Caco-2 (cell line): ENCODE data around the gene TMEM121B. TPM values are rescaled to one million over a fixed set of nuclear protein-coding genes. Genes with fewer than 3 reads are reported as not detected.

Source experiments
- BruUV-seq: library from RNA; stranded (reverse); fragments of 400-500 nt; replicated peaks from 2 replicates; lab custom pipeline; 2021; lab: Mats Ljungman, UMichigan
- CTCF ChIA-PET: fragments of 300-600 bp; sonication (Branson Sonifier 250); formaldehyde crosslinking; loops from one replicate; lab custom pipeline; 2022; ENCODE audit warnings: antibody characterized with exemption; lab: Charles Lee
- POLR2A ChIA-PET: fragments of 300-600 bp; sonication (Branson Sonifier 250); formaldehyde crosslinking; loops from one replicate; lab custom pipeline; 2022; ENCODE audit warnings: antibody characterized with exemption; lab: Charles Lee
- DNase-seq, 2 experiments: peaks; one replicate each; pipeline versions ENCODE4 v3.0.0 to v3.0.0-alpha.2; 2020 to 2022
- H3K27me3 ChIP-seq: replicated peaks from 2 replicates; pipeline ENCODE4 v1.6.0; 2011; ENCODE audit warnings: low read length; ENCODE audit not compliant: control insufficient read depth, insufficient read depth
- H3K36me3 ChIP-seq: 2 replicates; pipeline ENCODE4 v1.5.1; 2011; ENCODE audit warnings: low read length; ENCODE audit not compliant: control insufficient read depth, insufficient read depth
- H3K4me1 ChIP-seq: fragments of 250-450 bp; sonication (Bioruptor Pico); 2 replicates; pipeline ENCODE4 v1.5.1; 2020; ENCODE audit warnings: mild to moderate bottlenecking
- H3K4me3 ChIP-seq: 2 replicates; pipeline ENCODE4 v1.5.1; 2011; ENCODE audit warnings: low read depth, mild to moderate bottlenecking, control low read depth, low read length
- H3K9me3 ChIP-seq: fragments of 250-450 bp; sonication (Bioruptor Pico); 2 replicates; pipeline ENCODE4 v1.5.1; 2020; ENCODE audit warnings: mild to moderate bottlenecking, moderate library complexity
- H3K27ac Mint-ChIP-seq: one replicate; pipeline ENCODE4 v1.8.0; 2022; ENCODE audit warnings: mixed read lengths; ENCODE audit not compliant: unreplicated experiment
- H3K27me3 Mint-ChIP-seq: one replicate; pipeline ENCODE4 v1.8.0; 2022; ENCODE audit warnings: mixed read lengths; ENCODE audit not compliant: insufficient read depth, unreplicated experiment
- H3K36me3 Mint-ChIP-seq: one replicate; pipeline ENCODE4 v1.8.0; 2022; ENCODE audit warnings: mild to moderate bottlenecking, mixed read lengths; ENCODE audit not compliant: insufficient read depth, unreplicated experiment
- H3K4me1 Mint-ChIP-seq: one replicate; pipeline ENCODE4 v1.8.0; 2022; ENCODE audit warnings: low read depth, mixed read lengths; ENCODE audit not compliant: unreplicated experiment
- H3K4me3 Mint-ChIP-seq: one replicate; pipeline ENCODE4 v1.8.0; 2022; ENCODE audit warnings: mild to moderate bottlenecking, moderate library complexity, mixed read lengths; ENCODE audit not compliant: unreplicated experiment
- H3K9me3 Mint-ChIP-seq: one replicate; pipeline ENCODE4 v1.8.0; 2022; ENCODE audit warnings: mixed read lengths; ENCODE audit not compliant: unreplicated experiment
- CTCF ChIP-seq, 2 experiments: fragments of 200-600 bp in 1 of 2; IDR thresholded peaks; 1 replicate in 1 of 2; 2 replicates in 1 of 2; pipeline versions ENCODE4 v1.5.1 to v1.8.0; 2011 to 2022; ENCODE audit warnings: antibody characterized with exemption in 1 of 2, control low read depth in 1 of 2, inconsistent platforms in 1 of 2, low read depth in 1 of 2, low read length in 1 of 2, mild to moderate bottlenecking in 1 of 2, moderate library complexity in 1 of 2; ENCODE audit not compliant: insufficient read depth in 1 of 2, severe bottlenecking in 1 of 2, unreplicated experiment in 1 of 2
- intact Hi-C: fragments of 100-400 bp; cut with micrococcal nuclease; formaldehyde crosslinking; loops from one replicate; pipeline ENCODE4 v1.10.0; 2022; ENCODE audit not compliant: unreplicated experiment
- total RNA-seq: library from RNA; stranded (reverse); gene quantifications from 2 replicates; pipeline ENCODE4 v1.2.3, GENCODE V29; 2022

Gene TMEM121B
- total RNA-seq, 1 experiment from 2014 or later = 0.82 TPM

GRCh38 chr22:17145021-17145680 is 24.0 kb upstream of the TMEM121B start:
- no TSS peak for BruUV-seq
- Histone ChIP-seq H3K9me3 (no peaks in the 10 kb centered on the region), H3K27me3 (no peaks in the 10 kb centered on the region), H3K4me3 (no peak overlapping the region), H3K36me3 (peaks cover 4% of the 10 kb centered on the region), H3K4me1 (peaks cover 9% of the 10 kb centered on the region)
- Mint-ChIP-seq H3K27ac (no peak overlapping the region), H3K9me3 (no peaks in the 10 kb centered on the region), H3K36me3 (peaks cover 45% of the 10 kb centered on the region), H3K4me1 (peaks cover 4% of the 10 kb centered on the region), H3K27me3 (no peaks in the 10 kb centered on the region), H3K4me3 (no peak overlapping the region)
- DNase-seq = peak in 1 of 2 experiments; percentile 3
- intact Hi-C loops = no loop called here
- no peak for TF ChIP-seq CTCF (IDR thresholded peaks at IDR 0.05; ENCODE audit: insufficient read depth in 1 of 2, low read depth in 1 of 2, low read length in 1 of 2, severe bottlenecking in 1 of 2, unreplicated experiment in 1 of 2)
- ChIA-PET POLR2A (no interaction called here), CTCF (no interaction called here)

GRCh38 chr22:17143826-17144225 is 22.7 kb upstream of the TMEM121B start:
- Histone ChIP-seq H3K4me3 (no peak overlapping the region), H3K27me3 (no peaks in the 10 kb centered on the region), H3K36me3 (peaks cover 4% of the 10 kb centered on the region), H3K9me3 (no peaks in the 10 kb centered on the region), H3K4me1 (no peaks in the 10 kb centered on the region)
- intact Hi-C loops = no loop called here
- DNase-seq = no peak
- Mint-ChIP-seq H3K27ac (no peak overlapping the region), H3K27me3 (no peaks in the 10 kb centered on the region), H3K9me3 (no peaks in the 10 kb centered on the region), H3K4me3 (no peak overlapping the region), H3K4me1 (no peaks in the 10 kb centered on the region), H3K36me3 (peaks cover 43% of the 10 kb centered on the region)
- ChIA-PET POLR2A (no interaction called here), CTCF (no interaction called here)
- TF ChIP-seq CTCF (IDR thresholded peaks at IDR 0.05; ENCODE audit: insufficient read depth in 1 of 2, low read depth in 1 of 2, low read length in 1 of 2, severe bottlenecking in 1 of 2, unreplicated experiment in 1 of 2) = no peak
- BruUV-seq = no TSS peak

GRCh38 chr22:17143101-17143500 is 21.9 kb upstream of the TMEM121B start:
- Mint-ChIP-seq H3K36me3 (peaks cover 46% of the 10 kb centered on the region), H3K9me3 (no peaks in the 10 kb centered on the region), H3K4me3 (no peak overlapping the region), H3K27me3 (no peaks in the 10 kb centered on the region), H3K27ac (no peak overlapping the region), H3K4me1 (no peaks in the 10 kb centered on the region)
- intact Hi-C loops = no loop called here
- no TSS peak for BruUV-seq
- CTCF ChIA-PET = no interaction called here
- Histone ChIP-seq H3K9me3 (no peaks in the 10 kb centered on the region), H3K27me3 (no peaks in the 10 kb centered on the region), H3K4me3 (no peak overlapping the region), H3K4me1 (no peaks in the 10 kb centered on the region), H3K36me3 (peaks cover 4% of the 10 kb centered on the region)
- POLR2A ChIA-PET = no interaction called here
- no peak for DNase-seq
- TF ChIP-seq CTCF (IDR thresholded peaks at IDR 0.05; ENCODE audit: insufficient read depth in 1 of 2, low read depth in 1 of 2, low read length in 1 of 2, severe bottlenecking in 1 of 2, unreplicated experiment in 1 of 2) = no peak
